Right atrium auricular region (tissue), 2 donors: ENCODE measurements around the gene PTX4. TPM values are rescaled to one million over a fixed set of nuclear protein-coding genes. Genes with fewer than 3 reads are reported as not detected.

Experiments
- DNase-seq: peaks from one replicate; pipeline ENCODE4 v3.0.0-alpha.2; 2019; ENCODE audit warnings: low spot score
- H3K27ac ChIP-seq, 2 donors: fragments of 200-600 bp; sonication (generic); 1 replicate in 1 of 2; 2 replicates in 1 of 2; pipeline ENCODE4 v1.5.1; 2016 to 2019
- H3K27me3 ChIP-seq, 2 donors: fragments of 200-600 bp; sonication (generic); one replicate each; pipeline versions ENCODE4 v1.5.1 to v1.6.0; 2017 to 2019
- H3K36me3 ChIP-seq: fragments of 200-600 bp; sonication (generic); one replicate; pipeline ENCODE4 v1.5.1; 2016
- H3K4me1 ChIP-seq, 2 donors: fragments of 200-600 bp; sonication (generic); one replicate each; pipeline versions ENCODE4 v1.5.1 to v1.6.0; 2017 to 2019
- H3K4me3 ChIP-seq, 2 donors: fragments of 200-600 bp; sonication (generic); 1 replicate in 1 of 2; 2 replicates in 1 of 2; pipeline ENCODE4 v1.5.1; 2017 to 2019; ENCODE audit warnings: mild to moderate bottlenecking in 1 of 2, moderate library complexity in 1 of 2
- H3K9me3 ChIP-seq, 2 donors: fragments of 200-600 bp; sonication (generic); one replicate each; pipeline ENCODE4 v1.5.1; 2019
- CTCF ChIP-seq, 2 donors: fragments of 200-600 bp; sonication (generic); IDR thresholded peaks; one replicate each; pipeline ENCODE4 v1.5.1; 2019; ENCODE audit warnings: antibody characterized with exemption in 2 of 2
- total RNA-seq, 2 donors: library from RNA; depleted of rRNA; stranded (reverse); fragments of >200 nt; gene quantifications; one replicate each; pipeline ENCODE4 v1.1.0, GENCODE V29; 2016

The PTX4 gene
- total RNA-seq, 2 donors from 2014 or later, result 0.24 TPM; not detected in 1

DNA sequence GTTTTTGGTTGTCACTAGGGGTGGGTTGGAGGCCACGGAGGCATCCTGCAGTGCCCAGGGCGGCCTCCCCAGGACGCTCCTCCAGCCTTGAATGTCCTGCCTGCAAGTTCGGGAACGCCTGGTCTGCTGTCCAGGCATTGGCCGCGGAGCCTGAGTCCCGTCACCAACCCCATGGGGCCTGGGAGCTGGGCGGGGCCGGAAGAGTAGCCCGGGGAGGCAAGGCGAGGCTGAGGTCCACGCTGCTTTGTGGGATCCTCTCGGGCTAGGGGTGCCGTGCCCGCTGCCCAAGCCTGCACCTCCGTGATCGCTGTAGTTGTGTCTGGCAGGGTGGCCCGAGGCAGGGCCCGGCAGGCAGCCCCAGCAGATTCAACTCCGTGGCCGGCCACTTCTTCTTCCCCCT is 17.2 kb upstream of the PTX4 start:
- Histone ChIP-seq H3K36me3 (peaks cover 44% of the 10 kb centered on the region), H3K4me3 (no peak overlapping the region), H3K27ac (no peak overlapping the region), H3K9me3 (no peaks in the 10 kb centered on the region), H3K4me1 (peaks cover 0 to 26% of the 10 kb centered on the region in 2 donors), H3K27me3 (no peaks in the 10 kb centered on the region)
- TF ChIP-seq CTCF (IDR thresholded peaks at IDR 0.05), result no peak
- no peak for DNase-seq

DNA sequence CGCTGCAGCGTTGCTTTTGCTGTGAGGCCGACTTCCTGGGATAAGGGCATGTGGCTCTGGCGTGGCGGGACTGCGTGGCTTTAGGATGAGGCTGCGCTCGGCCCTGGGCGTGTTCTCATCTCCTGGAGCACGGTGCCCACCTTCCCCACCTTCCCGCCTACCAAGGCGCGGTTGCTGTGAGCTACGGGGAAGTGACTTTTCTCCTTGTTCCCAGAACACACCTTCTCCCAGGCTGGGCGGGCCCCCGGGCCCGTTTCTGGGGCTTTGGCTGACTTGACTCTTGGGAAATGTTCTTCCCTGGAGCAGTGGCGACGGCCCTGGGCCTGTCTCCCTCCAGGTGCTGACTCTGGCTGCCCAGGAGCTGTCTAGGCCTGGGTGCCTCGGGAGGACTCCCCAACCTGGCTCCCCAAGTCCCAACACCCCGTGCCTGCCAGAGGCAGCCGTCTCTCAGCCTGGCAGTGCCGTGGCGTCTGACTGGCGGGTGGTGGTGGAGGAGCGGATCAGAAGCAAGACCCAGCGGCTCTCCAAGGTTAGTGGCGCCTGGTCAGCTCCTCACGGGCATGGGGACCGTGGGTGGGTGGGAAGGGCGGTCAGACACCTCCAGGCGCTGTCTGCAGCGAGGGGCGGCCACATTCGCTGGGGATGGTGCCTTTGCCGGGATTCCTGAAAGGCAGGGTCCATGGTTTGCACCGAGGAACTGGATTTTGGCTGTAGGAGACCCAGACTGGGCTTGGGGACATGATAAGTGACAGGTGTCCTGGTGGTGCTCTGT is 16.5 kb upstream of the PTX4 start:
- Histone ChIP-seq H3K9me3 (no peaks in the 10 kb centered on the region), H3K4me1 (peaks cover 0 to 19% of the 10 kb centered on the region in 2 donors), H3K4me3 (no peak overlapping the region), H3K27me3 (no peaks in the 10 kb centered on the region), H3K27ac (no peak overlapping the region), H3K36me3 (peaks cover 50% of the 10 kb centered on the region)
- no peak for TF ChIP-seq CTCF (IDR thresholded peaks at IDR 0.05)
- DNase-seq, result no peak

- Histone ChIP-seq H3K4me3 (no peak overlapping the region), H3K27ac (no peak overlapping the region), H3K4me1 (no peaks in the 10 kb centered on the region), H3K9me3 (no peaks in the 10 kb centered on the region), H3K27me3 (no peaks in the 10 kb centered on the region), H3K36me3 (peaks cover 68% of the 10 kb centered on the region)
- DNase-seq, result no peak
- TF ChIP-seq CTCF (IDR thresholded peaks at IDR 0.05), result no peak
Measured at GRCh38 chr16:1503110-1503955, 14.6 kb upstream of the PTX4 start.

DNA sequence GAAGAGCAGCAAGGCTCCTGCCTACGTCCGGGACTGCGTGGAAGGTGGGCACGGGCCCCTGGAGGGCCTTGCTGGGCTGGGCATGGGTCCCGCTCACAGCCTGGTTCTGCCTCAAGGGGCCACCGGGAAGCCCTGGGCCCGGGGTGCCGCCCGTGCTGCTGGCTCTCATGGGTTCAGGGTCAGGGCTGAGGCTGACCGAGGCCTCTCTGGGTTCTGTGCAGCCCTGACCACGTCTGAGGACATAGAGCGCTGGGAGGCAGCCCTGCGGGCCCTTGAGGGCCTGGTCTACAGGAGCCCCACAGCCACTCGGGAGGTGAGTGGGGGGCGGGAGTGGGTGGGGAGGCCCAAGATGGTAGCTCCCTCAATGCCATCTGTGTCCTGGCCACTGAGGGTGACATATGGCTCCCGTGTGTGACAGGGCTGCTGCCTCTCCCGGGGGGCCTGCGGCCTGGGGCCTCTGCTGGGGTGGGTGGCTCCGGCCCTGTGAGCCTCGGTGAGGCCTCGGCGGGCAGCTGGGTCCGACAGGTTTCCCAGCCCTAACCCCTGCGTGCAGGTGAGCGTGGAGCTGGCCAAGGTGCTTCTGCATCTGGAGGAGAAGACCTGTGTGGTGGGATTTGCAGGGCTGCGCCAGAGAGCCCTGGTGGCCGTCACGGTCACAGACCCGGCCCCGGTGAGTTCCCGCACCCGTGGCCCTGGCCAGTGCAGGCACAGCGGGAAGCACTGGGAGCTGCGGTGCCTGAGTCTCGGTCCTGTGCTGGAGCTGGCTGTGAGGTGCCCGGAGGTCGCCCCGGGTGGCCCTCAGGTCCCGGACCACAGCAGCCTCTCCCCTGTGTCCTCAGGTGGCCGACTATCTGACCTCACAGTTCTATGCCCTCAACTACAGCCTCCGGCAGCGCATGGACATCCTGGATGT is 13.6 kb upstream of the PTX4 start:
- Histone ChIP-seq H3K4me3 (no peak overlapping the region), H3K36me3 (peaks cover 75% of the 10 kb centered on the region)
- DNase-seq, result no peak

More for the DNA sequence above, 13.6 kb upstream of the PTX4 start:
- TF ChIP-seq CTCF (IDR thresholded peaks at IDR 0.05), result no peak
- no peaks in the 10 kb centered on the region for H3K9me3 ChIP-seq
- H3K27me3 ChIP-seq, result no peaks in the 10 kb centered on the region
- H3K27ac ChIP-seq, result no peak overlapping the region
- no peaks in the 10 kb centered on the region for H3K4me1 ChIP-seq
